Neural progenitor cell (in vitro differentiated cells): Measurements from ENCODE around the gene MOV10L1. TPM values are rescaled to one million over a fixed set of nuclear protein-coding genes. Genes with fewer than 3 reads are reported as not detected.

ENCODE experiments used
- DNase-seq: peaks from one replicate; pipeline ENCODE4 v3.0.0-alpha.2; 2016; ENCODE audit warnings: low spot score
- H2AFZ ChIP-seq: fragments of 200-600 bp; sonication (generic); replicated peaks from 2 replicates; pipeline ENCODE4 v1.6.1; 2016; ENCODE audit warnings: antibody characterized with exemption
- H3F3A ChIP-seq: fragments of 200-600 bp; sonication (generic); 2 replicates; pipeline ENCODE4 v1.6.1; 2016; ENCODE audit warnings: antibody characterized with exemption, low read depth
- H3K27ac ChIP-seq: fragments of 200-600 bp; sonication (generic); 2 replicates; pipeline ENCODE4 v1.5.1; 2016; ENCODE audit warnings: mild to moderate bottlenecking
- H3K27me3 ChIP-seq: fragments of 200-600 bp; sonication (generic); 2 replicates; pipeline ENCODE4 v1.6.1; 2016; ENCODE audit warnings: mild to moderate bottlenecking, moderate library complexity
- H3K36me3 ChIP-seq: fragments of 200-600 bp; sonication (generic); 2 replicates; pipeline ENCODE4 v1.5.1; 2016
- H3K4me1 ChIP-seq: fragments of 200-600 bp; sonication (generic); 2 replicates; pipeline ENCODE4 v1.6.1; 2016; ENCODE audit warnings: mixed run types
- H3K4me2 ChIP-seq: fragments of 200-600 bp; sonication (generic); 2 replicates; pipeline ENCODE4 v1.6.1; 2016
- H3K4me3 ChIP-seq: fragments of 200-600 bp; sonication (generic); 2 replicates; pipeline ENCODE4 v1.5.1; 2016
- H3K79me2 ChIP-seq: fragments of 200-600 bp; sonication (generic); 2 replicates; pipeline ENCODE4 v1.6.1; 2016; ENCODE audit warnings: low read depth
- H3K9ac ChIP-seq: fragments of 200-600 bp; sonication (generic); 2 replicates; pipeline ENCODE4 v1.6.1; 2016
- H3K9me3 ChIP-seq: fragments of 200-600 bp; sonication (generic); 2 replicates; pipeline ENCODE4 v1.5.1; 2016; ENCODE audit warnings: low read depth
- H4K20me1 ChIP-seq: fragments of 200-600 bp; sonication (generic); 2 replicates; pipeline ENCODE4 v1.6.1; 2016; ENCODE audit warnings: low read depth
- H3K27ac Mint-ChIP-seq: 3 replicates; pipeline ENCODE4 v1.8.0; 2021; ENCODE audit warnings: mixed read lengths
- H3K27me3 Mint-ChIP-seq: 2 replicates; pipeline ENCODE4 v1.8.0; 2022; ENCODE audit warnings: low read depth, mild to moderate bottlenecking, inconsistent platforms, moderate library complexity, mixed read lengths; ENCODE audit not compliant: insufficient read depth
- H3K36me3 Mint-ChIP-seq: 3 replicates; pipeline ENCODE4 v1.8.0; 2021; ENCODE audit warnings: mixed read lengths
- H3K4me1 Mint-ChIP-seq: 3 replicates; pipeline ENCODE4 v1.8.0; 2021; ENCODE audit warnings: mixed read lengths
- H3K4me3 Mint-ChIP-seq: 3 replicates; pipeline ENCODE4 v1.8.0; 2021; ENCODE audit warnings: mild to moderate bottlenecking, moderate library complexity, mixed read lengths
- H3K9me3 Mint-ChIP-seq: 3 replicates; pipeline ENCODE4 v1.8.0; 2020; ENCODE audit warnings: mixed read lengths
- EZH2 ChIP-seq: fragments of 200-600 bp; sonication (generic); IDR thresholded peaks from 2 replicates; pipeline ENCODE4 v1.6.1; 2017; ENCODE audit warnings: antibody characterized with exemption, mild to moderate bottlenecking, moderate library complexity
- EZH2phosphoT487 ChIP-seq: fragments of 200-600 bp; sonication (generic); IDR thresholded peaks from 2 replicates; pipeline ENCODE4 v1.6.1; 2017; ENCODE audit warnings: antibody characterized with exemption
- total RNA-seq: library from RNA; depleted of rRNA; stranded (reverse); fragments of >200 nt; gene quantifications from 2 replicates; pipeline ENCODE4 v1.2.3, GENCODE V29; 2015; ENCODE audit warnings: low replicate concordance
- TF ChIP-seq, protein P1 (sequence below): fragments of 200-600 bp; sonication (generic); IDR thresholded peaks from 2 replicates; pipeline ENCODE4 v1.5.1; 2017; ENCODE audit warnings: antibody characterized with exemption, mild to moderate bottlenecking

MOV10L1 gene
- total RNA-seq, 1 donor from 2014 or later = not detected

DNA sequence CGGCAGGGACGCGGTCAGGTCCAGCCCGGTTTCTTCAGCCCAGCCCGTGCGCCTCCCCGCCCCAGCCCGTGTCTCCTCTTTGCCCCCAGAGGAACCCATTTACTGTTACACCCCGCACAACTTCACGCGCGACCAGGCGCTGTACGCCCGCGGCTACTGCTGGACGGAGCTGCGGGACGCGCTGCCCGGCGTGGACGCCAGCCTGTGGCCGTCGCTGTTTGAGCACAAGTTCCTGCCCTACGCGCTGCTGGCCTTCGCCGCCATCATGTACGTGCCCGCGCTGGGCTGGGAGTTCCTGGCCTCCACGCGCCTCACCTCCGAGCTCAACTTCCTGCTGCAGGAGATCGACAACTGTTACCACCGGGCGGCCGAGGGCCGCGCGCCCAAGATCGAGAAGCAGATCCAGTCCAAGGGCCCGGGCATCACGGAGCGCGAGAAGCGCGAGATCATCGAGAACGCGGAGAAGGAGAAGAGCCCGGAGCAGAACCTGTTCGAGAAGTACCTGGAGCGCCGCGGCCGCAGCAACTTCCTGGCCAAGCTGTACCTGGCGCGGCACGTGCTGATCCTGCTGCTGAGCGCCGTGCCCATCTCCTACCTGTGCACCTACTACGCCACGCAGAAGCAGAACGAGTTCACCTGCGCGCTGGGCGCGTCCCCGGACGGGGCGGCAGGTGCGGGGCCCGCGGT, 87.2 kb downstream of the MOV10L1 start:
- no peak for DNase-seq
- Mint-ChIP-seq H3K4me3 (no peak overlapping the region), H3K4me1 (peaks cover 12% of the 10 kb centered on the region), H3K9me3 (no peaks in the 10 kb centered on the region), H3K27me3 (peaks cover 3% of the 10 kb centered on the region), H3K36me3 (peaks cover 2% of the 10 kb centered on the region), H3K27ac (no peak overlapping the region)
- Histone ChIP-seq H3K4me3 (no peak overlapping the region), H4K20me1 (no peaks in the 10 kb centered on the region), H3K4me1 (no peaks in the 10 kb centered on the region), H3K79me2 (no peaks in the 10 kb centered on the region), H3K27me3 (peaks cover 3% of the 10 kb centered on the region), H3F3A (peaks cover 2% of the 10 kb centered on the region), H3K27ac (no peak overlapping the region), H2AFZ (no peak overlapping the region), H3K9ac (no peak overlapping the region), H3K9me3 (no peaks in the 10 kb centered on the region), H3K4me2 (no peak overlapping the region), H3K36me3 (no peaks in the 10 kb centered on the region)
- TF ChIP-seq EZH2phosphoT487 (no peak), EZH2 (no peak)
- TF ChIP-seq, protein P1, sequence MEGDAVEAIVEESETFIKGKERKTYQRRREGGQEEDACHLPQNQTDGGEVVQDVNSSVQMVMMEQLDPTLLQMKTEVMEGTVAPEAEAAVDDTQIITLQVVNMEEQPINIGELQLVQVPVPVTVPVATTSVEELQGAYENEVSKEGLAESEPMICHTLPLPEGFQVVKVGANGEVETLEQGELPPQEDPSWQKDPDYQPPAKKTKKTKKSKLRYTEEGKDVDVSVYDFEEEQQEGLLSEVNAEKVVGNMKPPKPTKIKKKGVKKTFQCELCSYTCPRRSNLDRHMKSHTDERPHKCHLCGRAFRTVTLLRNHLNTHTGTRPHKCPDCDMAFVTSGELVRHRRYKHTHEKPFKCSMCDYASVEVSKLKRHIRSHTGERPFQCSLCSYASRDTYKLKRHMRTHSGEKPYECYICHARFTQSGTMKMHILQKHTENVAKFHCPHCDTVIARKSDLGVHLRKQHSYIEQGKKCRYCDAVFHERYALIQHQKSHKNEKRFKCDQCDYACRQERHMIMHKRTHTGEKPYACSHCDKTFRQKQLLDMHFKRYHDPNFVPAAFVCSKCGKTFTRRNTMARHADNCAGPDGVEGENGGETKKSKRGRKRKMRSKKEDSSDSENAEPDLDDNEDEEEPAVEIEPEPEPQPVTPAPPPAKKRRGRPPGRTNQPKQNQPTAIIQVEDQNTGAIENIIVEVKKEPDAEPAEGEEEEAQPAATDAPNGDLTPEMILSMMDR = no peak

DNA sequence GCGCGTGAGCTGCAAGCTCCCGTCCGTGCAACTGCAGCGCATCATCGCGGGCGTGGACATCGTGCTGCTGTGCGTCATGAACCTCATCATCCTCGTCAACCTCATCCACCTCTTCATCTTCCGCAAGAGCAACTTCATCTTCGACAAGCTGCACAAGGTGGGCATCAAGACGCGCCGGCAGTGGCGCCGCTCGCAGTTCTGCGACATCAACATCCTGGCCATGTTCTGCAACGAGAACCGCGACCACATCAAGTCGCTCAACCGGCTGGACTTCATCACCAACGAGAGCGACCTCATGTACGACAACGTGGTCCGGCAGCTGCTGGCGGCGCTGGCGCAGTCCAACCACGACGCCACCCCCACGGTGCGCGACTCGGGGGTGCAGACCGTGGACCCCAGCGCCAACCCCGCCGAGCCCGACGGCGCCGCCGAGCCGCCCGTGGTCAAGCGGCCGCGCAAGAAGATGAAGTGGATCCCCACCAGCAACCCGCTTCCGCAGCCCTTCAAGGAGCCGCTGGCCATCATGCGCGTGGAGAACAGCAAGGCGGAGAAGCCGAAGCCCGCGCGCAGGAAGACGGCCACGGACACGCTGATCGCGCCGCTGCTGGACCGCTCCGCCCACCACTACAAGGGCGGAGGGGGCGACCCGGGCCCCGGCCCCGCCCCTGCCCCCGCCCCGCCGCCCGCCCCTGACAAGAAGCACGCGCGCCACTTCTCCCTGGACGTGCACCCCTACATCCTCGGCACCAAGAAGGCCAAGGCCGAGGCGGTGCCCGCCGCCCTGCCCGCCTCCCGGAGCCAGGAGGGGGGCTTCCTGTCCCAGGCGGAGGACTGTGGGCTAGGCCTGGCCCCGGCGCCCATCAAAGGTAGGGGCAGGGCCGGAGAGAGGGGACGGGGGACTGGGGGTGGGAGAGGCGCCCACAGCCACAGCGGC, 88.0 kb downstream of the MOV10L1 start:
- peaks cover 12% of the 10 kb centered on the region for H3K4me1 Mint-ChIP-seq
- no peak overlapping the region for H3K4me3 Mint-ChIP-seq
- H3K27me3 ChIP-seq = no peaks in the 10 kb centered on the region

DNA sequence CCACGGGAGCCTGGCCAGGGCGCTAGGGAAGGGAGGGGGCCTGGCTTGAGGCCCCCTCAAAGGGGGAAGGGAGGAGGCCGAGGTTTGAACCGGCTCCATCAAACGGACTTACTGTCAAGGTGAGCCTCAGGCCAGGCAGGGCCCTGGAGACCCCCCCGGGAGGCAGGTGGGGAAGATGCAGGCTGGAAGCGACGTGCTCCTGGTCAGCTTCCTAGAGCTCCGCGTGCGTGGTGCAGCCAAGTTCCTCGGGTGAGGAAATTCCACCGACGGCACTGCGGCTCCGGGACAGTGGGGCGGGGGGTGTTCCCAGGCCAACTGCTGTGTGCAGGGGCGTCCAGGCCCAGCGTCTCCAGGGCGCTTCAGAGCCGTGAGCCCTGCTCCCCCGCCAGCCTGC, 88.7 kb downstream of the MOV10L1 start:
- Histone ChIP-seq H4K20me1 (no peaks in the 10 kb centered on the region), H3K79me2 (no peaks in the 10 kb centered on the region), H3K36me3 (no peaks in the 10 kb centered on the region), H2AFZ (no peak overlapping the region), H3K4me3 (no peak overlapping the region), H3K27me3 (no peaks in the 10 kb centered on the region), H3F3A (no peaks in the 10 kb centered on the region), H3K9me3 (no peaks in the 10 kb centered on the region), H3K27ac (no peak overlapping the region), H3K4me2 (no peak overlapping the region), H3K9ac (no peak overlapping the region), H3K4me1 (no peaks in the 10 kb centered on the region)
- H3K9me3 Mint-ChIP-seq = no peaks in the 10 kb centered on the region
- no peak overlapping the region for H3K4me3 Mint-ChIP-seq
- DNase-seq = no peak
- peaks cover 3% of the 10 kb centered on the region for H3K27me3 Mint-ChIP-seq
- TF ChIP-seq EZH2phosphoT487 (no peak), EZH2 (no peak)
- TF ChIP-seq, protein P1 = no peak
- peaks cover 12% of the 10 kb centered on the region for H3K4me1 Mint-ChIP-seq
- H3K36me3 Mint-ChIP-seq = peaks cover 2% of the 10 kb centered on the region
- no peak overlapping the region for H3K27ac Mint-ChIP-seq

More for the DNA sequence above, 88.0 kb downstream of the MOV10L1 start:
- Histone ChIP-seq H3K4me2 (no peak overlapping the region), H2AFZ (no peak overlapping the region), H3K79me2 (no peaks in the 10 kb centered on the region), H3F3A (no peaks in the 10 kb centered on the region), H3K9ac (no peak overlapping the region), H3K9me3 (no peaks in the 10 kb centered on the region), H3K4me3 (no peak overlapping the region), H3K27ac (no peak overlapping the region), H3K4me1 (no peaks in the 10 kb centered on the region), H4K20me1 (no peaks in the 10 kb centered on the region), H3K36me3 (no peaks in the 10 kb centered on the region)
- TF ChIP-seq EZH2 = no peak
- TF ChIP-seq, protein P1 = no peak
- TF ChIP-seq EZH2phosphoT487 = no peak
- peaks cover under 1% of the 10 kb centered on the region for H3K27me3 Mint-ChIP-seq
- no peak for DNase-seq
- H3K27ac Mint-ChIP-seq = peak overlapping the region; percentile 92
- peaks cover 2% of the 10 kb centered on the region for H3K36me3 Mint-ChIP-seq
- H3K9me3 Mint-ChIP-seq = no peaks in the 10 kb centered on the region
